ENCODE measurements around the gene OPN1SW. TPM values are rescaled to one million over a fixed set of nuclear protein-coding genes. Genes with fewer than 3 reads are reported as not detected.

The OPN1SW gene
- total and polyA plus RNA-seq, 2 experiments from 2014 or later, result 2.2 TPM; not detected in 1

GRCh38 chr7:128804484-128804883 lies 28.9 kb upstream of the OPN1SW start:
- no peak overlapping the region for H3K4me3 ChIP-seq
- WGBS, 2 experiments (ENCODE audit: low coverage in 1 of 2, low lambda C conversion rate in 2 of 2, missing lambda C conversion rate in 2 of 2), result 83 to 84% methylated on average over 6 of the region's 6 CpGs
- H3F3A ChIP-seq (ENCODE audit: insufficient read depth), result no peaks in the 10 kb centered on the region; the same call in 1 of the 2 replicates
- H3K9ac ChIP-seq, result no peak overlapping the region
- no peaks in the 10 kb centered on the region for H3K27me3 ChIP-seq (replicated peaks; ENCODE audit: insufficient read depth)
- H3K27ac ChIP-seq, result no peak overlapping the region
- no peak overlapping the region for H3K4me2 ChIP-seq (ENCODE audit: unreplicated experiment)
- H3K36me3 ChIP-seq (ENCODE audit: low read depth), result peaks cover 9% of the 10 kb centered on the region; the same call in 1 of the 2 replicates
- H3K79me2 ChIP-seq (ENCODE audit: insufficient read depth), result no peaks in the 10 kb centered on the region
- no peaks in the 10 kb centered on the region for H3K9me3 ChIP-seq (ENCODE audit: low read depth)
- H3K4me1 ChIP-seq (ENCODE audit: insufficient read depth), result no peaks in the 10 kb centered on the region; the same call in 1 of the 2 replicates
- DNase-seq, result no peak
- H3K9me2 ChIP-seq (ENCODE audit: insufficient read depth), result no peaks in the 10 kb centered on the region
- H4K20me1 ChIP-seq (ENCODE audit: insufficient read depth), result no peaks in the 10 kb centered on the region
- H2AFZ ChIP-seq, result no peak overlapping the region
- no peak for TF ChIP-seq EZH2phosphoT487 (IDR thresholded peaks at IDR 0.05; ENCODE audit: insufficient read depth, low read depth)
- no peak for TF ChIP-seq EZH2 (IDR thresholded peaks at IDR 0.05; ENCODE audit: insufficient read depth, poor library complexity, severe bottlenecking)
- in situ Hi-C loops (cut with MboI), result no loop called here

DNA sequence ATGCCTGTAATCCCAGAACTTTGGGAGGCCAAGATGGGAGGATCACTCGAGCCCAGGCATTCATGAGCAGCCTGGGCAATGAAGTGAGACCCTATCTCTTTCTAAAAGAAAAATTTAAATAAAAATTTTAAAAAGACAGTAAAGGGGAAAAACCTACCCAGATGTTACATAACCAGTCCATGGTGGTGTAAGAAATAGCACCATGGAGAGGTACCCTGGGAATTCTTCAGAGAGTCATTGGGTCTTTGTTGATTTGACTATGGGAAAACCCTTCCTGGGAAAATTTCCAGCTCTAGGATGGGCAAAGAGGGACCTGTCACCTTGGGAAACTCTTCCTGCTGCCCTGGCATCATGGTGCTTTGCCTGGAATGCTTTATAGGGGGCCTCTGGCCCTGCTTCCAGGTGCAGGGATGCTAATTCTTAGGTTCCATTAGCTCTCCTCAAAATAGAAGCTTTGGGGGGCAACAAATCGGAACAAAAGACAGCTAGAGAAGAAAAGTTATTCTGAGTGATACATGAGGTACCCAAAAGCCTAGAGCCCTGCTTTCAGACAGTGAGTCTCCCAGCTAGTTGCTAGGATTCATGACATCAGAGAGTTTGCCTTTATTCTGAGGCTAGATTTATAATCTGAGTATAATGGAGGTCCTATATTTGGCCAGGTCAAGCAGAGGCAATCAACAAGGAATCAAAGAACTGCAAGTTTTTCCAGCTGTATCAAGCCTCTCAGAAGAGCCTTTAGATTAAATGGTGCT lies 26.2 kb upstream of the OPN1SW start:
- no peak overlapping the region for H3K27ac ChIP-seq
- in situ Hi-C loops (cut with MboI), result no loop called here
- DNase-seq, result no peak

DNA sequence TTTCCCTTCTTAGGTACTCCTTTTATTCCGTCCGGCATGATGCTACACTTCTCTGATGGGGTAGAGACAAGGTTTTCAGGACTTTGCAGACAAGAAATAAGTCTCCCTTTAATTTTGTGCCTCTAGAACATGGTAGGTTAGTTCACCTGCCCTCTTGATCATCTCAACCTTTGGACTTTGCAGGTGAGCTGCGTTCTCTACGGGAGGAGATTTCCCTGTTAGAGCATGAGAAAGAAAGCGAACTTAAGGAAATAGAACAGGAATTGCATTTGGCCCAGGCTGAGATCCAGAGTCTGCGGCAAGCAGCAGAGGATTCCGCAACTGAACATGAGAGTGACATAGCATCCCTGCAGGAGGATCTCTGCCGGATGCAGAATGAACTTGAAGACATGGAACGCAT lies 25.4 kb upstream of the OPN1SW start:
- Histone ChIP-seq H3K4me3 (no peak overlapping the region), H2AFZ (no peak overlapping the region), H3K9ac (no peak overlapping the region), H3F3A (ENCODE audit: insufficient read depth) (peaks cover 4% of the 10 kb centered on the region), H3K9me2 (ENCODE audit: insufficient read depth) (no peaks in the 10 kb centered on the region), H3K27ac (no peak overlapping the region), H3K4me1 (ENCODE audit: insufficient read depth) (peaks cover 4% of the 10 kb centered on the region; the same call in 1 of the 2 replicates), H3K36me3 (ENCODE audit: low read depth) (peaks cover 9% of the 10 kb centered on the region; the same call in 1 of the 2 replicates), H4K20me1 (ENCODE audit: insufficient read depth) (no peaks in the 10 kb centered on the region), H3K4me2 (ENCODE audit: unreplicated experiment) (no peak overlapping the region), H3K27me3 (replicated peaks; ENCODE audit: insufficient read depth) (no peaks in the 10 kb centered on the region), H3K9me3 (ENCODE audit: low read depth) (no peaks in the 10 kb centered on the region), H3K79me2 (ENCODE audit: insufficient read depth) (no peaks in the 10 kb centered on the region)
- WGBS, 2 experiments (ENCODE audit: low coverage in 1 of 2, low lambda C conversion rate in 2 of 2, missing lambda C conversion rate in 2 of 2), result 96% methylated on average over 9 of the region's 9 CpGs
- TF ChIP-seq EZH2 (IDR thresholded peaks at IDR 0.05; ENCODE audit: insufficient read depth, poor library complexity, severe bottlenecking) (no peak), EZH2phosphoT487 (IDR thresholded peaks at IDR 0.05; ENCODE audit: insufficient read depth, low read depth) (no peak)
- in situ Hi-C loops (cut with MboI), result no loop called here
- no peak for DNase-seq

More for the DNA sequence above, 26.2 kb upstream of the OPN1SW start:
- H3K9ac ChIP-seq, result no peak overlapping the region
- no peaks in the 10 kb centered on the region for H3K4me1 ChIP-seq (ENCODE audit: insufficient read depth)
- H2AFZ ChIP-seq, result no peak overlapping the region
- H3K9me3 ChIP-seq (ENCODE audit: low read depth), result no peaks in the 10 kb centered on the region
- H3K79me2 ChIP-seq (ENCODE audit: insufficient read depth), result no peaks in the 10 kb centered on the region
- no peak overlapping the region for H3K4me3 ChIP-seq
- peaks cover 9% of the 10 kb centered on the region; the same call in 1 of the 2 replicates for H3K36me3 ChIP-seq (ENCODE audit: low read depth)
- H3K9me2 ChIP-seq (ENCODE audit: insufficient read depth), result no peaks in the 10 kb centered on the region
- 88 to 97% methylated on average over 2 of the region's 2 CpGs for WGBS, 2 experiments (ENCODE audit: low coverage in 1 of 2, low lambda C conversion rate in 2 of 2, missing lambda C conversion rate in 2 of 2)
- no peaks in the 10 kb centered on the region for H4K20me1 ChIP-seq (ENCODE audit: insufficient read depth)
- no peak for TF ChIP-seq EZH2phosphoT487 (IDR thresholded peaks at IDR 0.05; ENCODE audit: insufficient read depth, low read depth)
- TF ChIP-seq EZH2 (IDR thresholded peaks at IDR 0.05; ENCODE audit: insufficient read depth, poor library complexity, severe bottlenecking), result no peak
- H3K27me3 ChIP-seq (replicated peaks; ENCODE audit: insufficient read depth), result no peaks in the 10 kb centered on the region
- H3F3A ChIP-seq (ENCODE audit: insufficient read depth), result no peaks in the 10 kb centered on the region; the same call in 1 of the 2 replicates
- no peak overlapping the region for H3K4me2 ChIP-seq (ENCODE audit: unreplicated experiment)

- TF ChIP-seq EZH2phosphoT487 (IDR thresholded peaks at IDR 0.05; ENCODE audit: insufficient read depth, low read depth) (no peak), EZH2 (IDR thresholded peaks at IDR 0.05; ENCODE audit: insufficient read depth, poor library complexity, severe bottlenecking) (no peak)
- in situ Hi-C loops (cut with MboI), result no loop called here
- 95 to 97% methylated on average over 3 of the region's 3 CpGs for WGBS, 2 experiments (ENCODE audit: low coverage in 1 of 2, low lambda C conversion rate in 2 of 2, missing lambda C conversion rate in 2 of 2)
Observed at GRCh38 chr7:128800567-128800966, 25.0 kb upstream of the OPN1SW start.

More at GRCh38 chr7:128800567-128800966, 25.0 kb upstream of the OPN1SW start:
- Histone ChIP-seq H3K4me1 (ENCODE audit: insufficient read depth) (peaks cover 8% of the 10 kb centered on the region; the same call in 1 of the 2 replicates), H3K27me3 (replicated peaks; ENCODE audit: insufficient read depth) (no peaks in the 10 kb centered on the region), H3K9ac (no peak overlapping the region), H3K4me3 (no peak overlapping the region), H3K27ac (no peak overlapping the region), H3K36me3 (ENCODE audit: low read depth) (0 out of 2 replicates have a peak, but pooled peaks cover 7% of the 10 kb centered on the region), H3F3A (ENCODE audit: insufficient read depth) (peaks cover 8% of the 10 kb centered on the region), H3K4me2 (ENCODE audit: unreplicated experiment) (no peak overlapping the region), H4K20me1 (ENCODE audit: insufficient read depth) (no peaks in the 10 kb centered on the region), H3K9me2 (ENCODE audit: insufficient read depth) (no peaks in the 10 kb centered on the region), H3K79me2 (ENCODE audit: insufficient read depth) (no peaks in the 10 kb centered on the region), H3K9me3 (ENCODE audit: low read depth) (no peaks in the 10 kb centered on the region), H2AFZ (no peak overlapping the region)
- DNase-seq, result no peak

All from GM23248 (cell line).